CD4-positive, alpha-beta T cell treated with Interleukin-15 for 1 hour (primary cell): ENCODE data around the gene SDK1.

ENCODE experiments used
- DNase-seq: peaks from one replicate; pipeline ENCODE4 v3.0.0-alpha.2; 2020

The SDK1 gene

GRCh38 chr7:4066626-4067475 lies 765.8 kb downstream of the SDK1 start:
- DNase-seq: no peak

GRCh38 chr7:4067476-4067760 lies 766.4 kb downstream of the SDK1 start:
- DNase-seq: no peak

GRCh38 chr7:4067874-4068273 lies 766.8 kb downstream of the SDK1 start:
- no peak for DNase-seq

GRCh38 chr7:4068286-4068685 lies 767.2 kb downstream of the SDK1 start:
- no peak for DNase-seq

- DNase-seq: no peak
Observed at GRCh38 chr7:4069268-4070095, 768.4 kb downstream of the SDK1 start.

- no peak for DNase-seq
Observed at GRCh38 chr7:4070214-4070613, 769.2 kb downstream of the SDK1 start.

GRCh38 chr7:4071370-4072058 lies 770.5 kb downstream of the SDK1 start:
- DNase-seq: no peak

GRCh38 chr7:4072161-4072925 lies 771.3 kb downstream of the SDK1 start:
- DNase-seq: no peak

- no peak for DNase-seq
Observed at GRCh38 chr7:4073052-4073451, 772.0 kb downstream of the SDK1 start.

- DNase-seq: no peak
Observed at GRCh38 chr7:4073750-4074149, 772.7 kb downstream of the SDK1 start.

- no peak for DNase-seq
Observed at GRCh38 chr7:4074407-4074806, 773.4 kb downstream of the SDK1 start.

GRCh38 chr7:4074994-4075393 lies 773.9 kb downstream of the SDK1 start:
- no peak for DNase-seq

GRCh38 chr7:4076701-4077294 lies 775.7 kb downstream of the SDK1 start:
- DNase-seq: no peak

- no peak for DNase-seq
Observed at GRCh38 chr7:4077980-4078379, 776.9 kb downstream of the SDK1 start.

GRCh38 chr7:4078580-4078979 lies 777.5 kb downstream of the SDK1 start:
- no peak for DNase-seq

- no peak for DNase-seq
Observed at GRCh38 chr7:4079366-4079765, 778.3 kb downstream of the SDK1 start.

- no peak for DNase-seq
Observed at GRCh38 chr7:4079956-4080355, 778.9 kb downstream of the SDK1 start.

GRCh38 chr7:4080954-4081353 lies 779.9 kb downstream of the SDK1 start:
- no peak for DNase-seq

- DNase-seq: no peak
Observed at GRCh38 chr7:4083513-4083912, 782.5 kb downstream of the SDK1 start.

GRCh38 chr7:4084271-4084670 lies 783.2 kb downstream of the SDK1 start:
- no peak for DNase-seq

- no peak for DNase-seq
Observed at GRCh38 chr7:4085937-4086691, 785.1 kb downstream of the SDK1 start.

GRCh38 chr7:4086723-4087122 lies 785.7 kb downstream of the SDK1 start:
- no peak for DNase-seq
